ENCODE measurements around the gene RPSA. TPM values are rescaled to one million over a fixed set of nuclear protein-coding genes. Genes with fewer than 3 reads are reported as not detected.
A peak's percentile ranks its signal among the peaks of the same experiment; 100 is the strongest.

RPSA gene
- total and polyA plus RNA-seq, 9 of the 15 experiments (the other 6 are each of a cell fraction or from before 2014, with no cell fraction given) = 2,290 to 4,272 (median 2,730) TPM

GRCh38 chr3:39413691-39414420 is 7.3 kb downstream of the RPSA start (continued):
- TF ChIP-seq THRB (CRISPR knock-in tag; conservative IDR thresholded peaks at IDR 0.05) = peak; percentile 78; the same call in 1 of the 2 replicates
- TF ChIP-seq OTX1 (CRISPR knock-in tag; IDR thresholded peaks at IDR 0.05) = peak; percentile 67; the same call in 1 of the 2 replicates
- TF ChIP-seq TEAD4 (IDR thresholded peaks at IDR 0.05; ENCODE audit: low read length) = 0 out of 2 replicates have a peak, but pooled peaks have one; percentile 18
- TF ChIP-seq TEAD4 (CRISPR knock-in tag; IDR thresholded peaks at IDR 0.05; ENCODE audit: borderline replicate concordance) = no peak
- no peak for TF ChIP-seq CBX8 (IDR thresholded peaks at IDR 0.05; ENCODE audit: borderline replicate concordance, extremely low read depth, low read depth, low read length, poor library complexity, severe bottlenecking)
- no peak for TF ChIP-seq RNF219 (CRISPR knock-in tag; IDR thresholded peaks at IDR 0.05)
- no peak for TF ChIP-seq MTA3 (IDR thresholded peaks at IDR 0.05; ENCODE audit: borderline replicate concordance)
- peak; percentile 19; the same call in 1 of the 2 replicates for TF ChIP-seq RBFOX2 (IDR thresholded peaks at IDR 0.05; ENCODE audit: low read depth, low read length)
- TF ChIP-seq COPS2 (conservative IDR thresholded peaks at IDR 0.05) = no peak
- peak; percentile 56 for TF ChIP-seq POLR2G (IDR thresholded peaks at IDR 0.05; ENCODE audit: low read depth, low read length)
- TF ChIP-seq ZNF444 (CRISPR knock-in tag; IDR thresholded peaks at IDR 0.05) = peak; percentile 20; the same call in 1 of the 2 replicates
- peak; percentile 30; the same call in 1 of the 2 replicates for TF ChIP-seq NFXL1 (CRISPR knock-in tag; IDR thresholded peaks at IDR 0.05)
